Right lobe of liver (tissue), 6 donors: ENCODE measurements around the gene ADAMTS4. TPM values are rescaled to one million over a fixed set of nuclear protein-coding genes. Genes with fewer than 3 reads are reported as not detected.
"Not testable (repeated sequence)": the region's sequence is repeated elsewhere in the genome, so short reads cannot be mapped to it uniquely, and the experiment has no call there.

Experiments used
- ATAC-seq, 4 donors: fragments of 200-7000 bp; cut with Tn5 transposase; one replicate each; pipeline ENCODE4 v1.9.1; 2020; ENCODE audit warnings: mild to moderate bottlenecking in 4 of 4, moderate library complexity in 4 of 4
- DNase-seq, 3 donors: peaks; one replicate each; pipeline ENCODE4 v3.0.0-alpha.2; 2020
- H3K27ac ChIP-seq, 3 donors: fragments of 200-600 bp; one replicate each; pipeline ENCODE4 v1.8.0; 2022
- H3K27me3 ChIP-seq, 2 donors: fragments of 200-600 bp; one replicate each; pipeline ENCODE4 v1.8.0; 2022
- H3K36me3 ChIP-seq, 4 donors: fragments of 200-600 bp; sonication (generic) in 1 of 4; one replicate each; pipeline versions ENCODE4 v1.5.1 to v1.8.0; 2017 to 2022; ENCODE audit warnings: control low read depth in 1 of 4
- H3K4me1 ChIP-seq, 4 donors: fragments of 200-600 bp; sonication (generic) in 1 of 4; one replicate each; pipeline versions ENCODE4 v1.5.1 to v1.8.0; 2017 to 2022; ENCODE audit warnings: control low read depth in 1 of 4
- H3K4me3 ChIP-seq, 3 donors: fragments of 200-600 bp; one replicate each; pipeline ENCODE4 v1.8.0; 2022
- H3K9me3 ChIP-seq, 4 donors: fragments of 200-600 bp; sonication (generic) in 1 of 4; one replicate each; pipeline versions ENCODE4 v1.5.1 to v1.8.0; 2017 to 2022; ENCODE audit warnings: control low read depth in 1 of 4
- CTCF ChIP-seq, 4 donors: fragments of 200-600 bp in 3 of 4; fragments of 450-650 bp in 1 of 4; IDR thresholded peaks; one replicate each; pipeline versions ENCODE4 v1.5.1 to v1.8.0; 2016 to 2022; ENCODE audit warnings: antibody characterized with exemption in 4 of 4, mild to moderate bottlenecking in 2 of 4
- POLR2A ChIP-seq: fragments of 450-650 bp; IDR thresholded peaks from one replicate; pipeline ENCODE4 v1.6.1; 2017; ENCODE audit warnings: antibody characterized with exemption, mild to moderate bottlenecking
- WGBS: methylation state at CpG from one replicate; pipeline ENCODE4 v1.1.6; 2018; ENCODE audit warnings: low coverage, low lambda C conversion rate; ENCODE audit not compliant: insufficient coverage; ENCODE audit errors: missing lambda C conversion rate; 5-methylcytosine and 5-hydroxymethylcytosine counted together
- intact Hi-C, 2 donors: fragments of 100-400 bp; cut with DNase I; formaldehyde crosslinking; loops; one replicate each; pipeline versions ENCODE4 v1.11.2 to v1.14.1; 2022
- total RNA-seq, 6 experiments: library from RNA; depleted of rRNA in 2 of 6; stranded (reverse); fragments of >200 nt in 2 of 6; fragmentation: NEBNext Ultra II Directional in 3 of 6; extraction: Animal tissue kit (Norgen Biotek cat#: 25700) in 3 of 6; gene quantifications; one replicate each; pipeline versions ENCODE4 v1.1.0 to v1.2.4, GENCODE V29; 2016 to 2023
- donor health status: DM: no; HTN: yes; CAD: no.
- donor health status: DM: no; HTN: no; CAD: no.
- donor health status: DM: no; HTN: no; CAD: no.
- donor health status: DM: no; HTN: yes; CAD: no.
- donor health status: DM: no; HTN: yes; CAD: no.

The ADAMTS4 gene
- total RNA-seq, 6 experiments from 2014 or later = 0.29 to 11.0 (median 2.1) TPM

DNA sequence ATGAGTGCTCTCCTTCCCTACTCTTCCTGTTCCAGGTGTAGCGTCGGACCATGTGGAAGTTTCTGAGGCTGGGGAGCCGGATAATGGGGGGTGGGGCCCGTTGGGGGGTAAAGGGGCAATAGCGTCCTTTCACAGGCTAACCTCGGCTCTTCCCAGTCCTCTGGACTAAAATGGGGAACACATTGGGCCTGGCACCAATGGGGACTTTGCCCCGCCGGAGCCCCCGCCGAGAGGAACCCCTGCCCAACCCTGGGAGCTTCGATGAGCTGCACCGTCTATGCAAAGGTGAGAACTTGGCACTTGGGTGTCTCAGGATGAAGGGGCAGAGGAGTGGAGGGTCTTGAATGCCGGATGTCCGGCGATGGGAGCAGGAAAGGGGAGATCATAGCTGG is 27.5 kb upstream of the ADAMTS4 start:
- no peak for ATAC-seq
- intact Hi-C loops = no loop called here

DNA sequence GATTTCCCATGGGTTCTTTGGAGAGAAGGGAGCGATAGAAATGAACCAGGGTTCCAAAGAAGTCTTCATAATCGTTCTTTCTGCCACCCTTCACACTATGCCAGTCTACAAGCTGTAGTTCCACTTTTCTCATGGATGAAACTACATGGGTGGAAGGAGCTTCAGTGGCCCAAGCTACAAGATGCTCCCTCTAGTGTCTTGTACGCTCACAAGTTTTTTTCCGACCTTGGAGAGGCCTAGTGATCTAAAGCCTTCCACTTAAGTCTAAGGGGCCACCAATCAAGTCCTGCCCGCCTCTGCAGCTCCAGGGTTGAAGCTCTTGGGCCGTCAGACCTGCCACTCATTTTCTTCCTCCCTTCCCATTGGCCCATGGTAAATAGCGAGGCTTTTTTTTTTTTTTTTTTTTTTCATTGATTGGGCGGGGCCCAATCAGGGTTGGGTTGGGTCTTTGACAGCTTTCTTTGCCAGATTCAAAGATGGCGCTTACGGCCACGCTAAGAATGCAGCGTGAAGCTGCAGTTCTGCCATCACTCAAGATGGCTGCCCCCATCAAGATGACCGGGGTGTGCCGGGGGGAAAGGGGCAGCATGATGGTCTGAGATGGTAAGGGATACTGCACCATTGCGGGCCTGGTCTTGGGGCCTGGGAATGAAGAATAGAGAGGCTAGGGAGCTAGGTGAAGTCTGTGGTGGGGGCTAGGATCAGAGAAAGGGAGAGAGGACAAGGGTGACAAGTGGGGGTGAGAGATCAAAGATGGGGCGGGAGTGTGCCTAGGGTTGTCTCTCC is 26.9 kb upstream of the ADAMTS4 start, which contains the start of gene TOMM40L:
TOMM40L (plus strand) TSS at position 527 of the 786 bp plus-strand sequence. CDS start 430 bp downstream, outside the sequence.
- DNase-seq (peak; percentile 85 to 93 (median 90)), ATAC-seq (peak; percentile 62 to 81 (median 66))
- Histone ChIP-seq H3K9me3 (no peaks in the 10 kb centered on the region), H3K36me3 (peaks cover 0 to 26% (median 11%) of the 10 kb centered on the region in 4 donors), H3K27ac (peak within 1 kb of the TSS; percentile 69 to 84 (median 79)), H3K4me1 (peaks cover 0 to 48% (median 8%) of the 10 kb centered on the region in 4 donors), H3K4me3 (peak within 1 kb of the TSS; percentile 61 to 73 (median 66)), H3K27me3 (no peaks in the 10 kb centered on the region)
- intact Hi-C loops = no loop called here
- TF ChIP-seq POLR2A = peak; percentile 60
- peak; percentile 31 to 48 (median 42) for TF ChIP-seq CTCF (IDR thresholded peaks at IDR 0.05)
- 0% methylated on average over 16 of the region's 16 CpGs for WGBS

More for the DNA sequence above, 27.5 kb upstream of the ADAMTS4 start:
- Histone ChIP-seq H3K4me3 (peak overlapping the region; percentile 61 to 73 (median 66)), H3K4me1 (peaks cover 0 to 42% (median 5%) of the 10 kb centered on the region in 4 donors), H3K36me3 (peaks cover 0 to 32% (median 14%) of the 10 kb centered on the region in 4 donors), H3K9me3 (no peaks in the 10 kb centered on the region), H3K27me3 (no peaks in the 10 kb centered on the region), H3K27ac (peak overlapping the region; percentile 53 to 73 (median 58))
- TF ChIP-seq CTCF (IDR thresholded peaks at IDR 0.05) (no peak), POLR2A (no peak)
- DNase-seq = no peak
- 1% methylated on average over 8 of the region's 15 CpGs for WGBS

- Histone ChIP-seq H3K27me3 (no peaks in the 10 kb centered on the region), H3K9me3 (no peaks in the 10 kb centered on the region), H3K36me3 (peaks cover 0 to 21% (median 9%) of the 10 kb centered on the region in 4 donors), H3K4me3 (peak overlapping the region in 2 of 3 donors; percentile 39 to 41), H3K4me1 (peaks cover 0 to 49% (median 8%) of the 10 kb centered on the region in 4 donors), H3K27ac (peak overlapping the region; percentile 69 to 84 (median 79))
- TF ChIP-seq CTCF (IDR thresholded peaks at IDR 0.05) (no peak), POLR2A (no peak)
- whole genome bisulfite sequencing = 20% methylated on average over 6 of the region's 7 CpGs
- no peak for DNase-seq
- intact Hi-C loops = no loop called here
- no peak for ATAC-seq
These were observed 26.3 kb upstream of the ADAMTS4 start for GRCh38 chr1:161225178-161225533.

- H3K9me3 ChIP-seq, DNase-seq, intact Hi-C loops, H3K27me3 ChIP-seq: not testable (repeated sequence)
- H3K4me1 ChIP-seq = peaks cover 0 to 49% (median 8%) of the 10 kb centered on the region in 4 donors
- ATAC-seq = peak in 1 of 4 donors; percentile 0
- H3K27ac ChIP-seq = peak overlapping the region; percentile 69 to 84 (median 79)
- H3K36me3 ChIP-seq = peaks cover 0 to 16% (median 5%) of the 10 kb centered on the region in 4 donors
- WGBS = 14% methylated on average over 10 of the region's 13 CpGs
- peak overlapping the region in 2 of 3 donors; percentile 39 to 41 for H3K4me3 ChIP-seq
These were observed 25.8 kb upstream of the ADAMTS4 start for GRCh38 chr1:161224695-161225087.
